HAP-1 (cell line): Measurements from ENCODE around the gene UBE2Q2.
"Not testable (repeated sequence)": the region's sequence is repeated elsewhere in the genome, so short reads cannot be mapped to it uniquely, and the experiment has no call there.

Source experiments
- DNase-seq, 2 experiments: peaks; one replicate each; pipeline ENCODE4 v3.0.0-alpha.2; 2016 to 2020; ENCODE audit warnings: low spot score in 2 of 2
- H3K27me3 ChIP-seq: fragments of 250-450 bp; sonication (Bioruptor Pico); 2 replicates; pipeline ENCODE4 v1.5.1; 2020; ENCODE audit warnings: low read depth, mild to moderate bottlenecking, moderate library complexity
- H3K36me3 ChIP-seq: fragments of 250-450 bp; sonication (Bioruptor Pico); replicated peaks from 2 replicates; pipeline ENCODE4 v1.5.1; 2020; ENCODE audit warnings: mild to moderate bottlenecking
- H3K4me1 ChIP-seq: fragments of 250-450 bp; sonication (Bioruptor Pico); 2 replicates; pipeline ENCODE4 v1.5.1; 2020; ENCODE audit warnings: mild to moderate bottlenecking
- H3K4me3 ChIP-seq: fragments of 250-450 bp; sonication (Bioruptor Pico); 2 replicates; pipeline ENCODE4 v1.5.1; 2020; ENCODE audit warnings: mild to moderate bottlenecking, moderate library complexity
- H3K9me3 ChIP-seq: fragments of 250-450 bp; sonication (Bioruptor Pico); 2 replicates; pipeline ENCODE4 v1.5.1; 2020; ENCODE audit warnings: mild to moderate bottlenecking, moderate library complexity
- in situ Hi-C: fragments of 300-500 bp; cut with MboI; formaldehyde crosslinking; loops from 3 replicates; pipeline ENCODE4 v1.14.3; 2020; ENCODE audit warnings: low sequenced_read_pairs, inconsistent platforms, mixed read lengths

The UBE2Q2 gene

GRCh38 chr15:75842722-75843677 is at the start of gene UBE2Q2:
TSS of gene UBE2Q2 (plus strand) at chr15:75843447. CDS start at chr15:75843667, 220 bp downstream.
- Histone ChIP-seq H3K9me3 (no peaks in the 10 kb centered on the region), H3K4me1 (peaks cover 41% of the 10 kb centered on the region), H3K36me3 (peaks cover 5% of the 10 kb centered on the region; the same call in 1 of the 2 replicates), H3K4me3 (peak within 1 kb of the TSS; percentile 76), H3K27me3 (no peaks in the 10 kb centered on the region)
- DNase-seq: peak; percentile 91 to 97
- in situ Hi-C loops: no loop called here

GRCh38 chr15:75796321-75796720 is 46.9 kb upstream of the UBE2Q2 start:
- peaks cover 11% of the 10 kb centered on the region; the same call in 1 of the 2 replicates for H3K27me3 ChIP-seq
- no peak for DNase-seq
- in situ Hi-C loops: loop anchor here (10.0 kb wide), 1 partner anchor 112 kb away; no protein-coding TSS in a partner anchor
- no peaks in the 10 kb centered on the region for H3K9me3 ChIP-seq
- H3K4me1 ChIP-seq: peaks cover 2% of the 10 kb centered on the region; the same call in 1 of the 2 replicates
- H3K36me3 ChIP-seq: no peaks in the 10 kb centered on the region
- H3K4me3 ChIP-seq: no peak overlapping the region

GRCh38 chr15:75797146-75797545 is 46.1 kb upstream of the UBE2Q2 start:
- not testable (repeated sequence) for DNase-seq, H3K9me3 ChIP-seq, H3K4me3 ChIP-seq, H3K4me1 ChIP-seq, H3K36me3 ChIP-seq
- in situ Hi-C loops: loop anchor here (10.0 kb wide), 1 partner anchor 112 kb away; no protein-coding TSS in a partner anchor
- H3K27me3 ChIP-seq: peaks cover 11% of the 10 kb centered on the region; the same call in 1 of the 2 replicates

- DNase-seq: no peak
- in situ Hi-C loops: loop anchor here (10.0 kb wide), 1 partner anchor 114 kb away; no protein-coding TSS in a partner anchor
- peaks cover 6% of the 10 kb centered on the region for H3K4me1 ChIP-seq
- no peaks in the 10 kb centered on the region for H3K9me3 ChIP-seq
- H3K4me3 ChIP-seq: no peak overlapping the region
- H3K27me3 ChIP-seq: peaks cover 13% of the 10 kb centered on the region; the same call in 1 of the 2 replicates
- H3K36me3 ChIP-seq: no peaks in the 10 kb centered on the region
These were observed 44.1 kb upstream of the UBE2Q2 start for GRCh38 chr15:75799190-75799589.

GRCh38 chr15:75800409-75800808 is 42.8 kb upstream of the UBE2Q2 start:
- H3K27me3 ChIP-seq: peaks cover 13% of the 10 kb centered on the region; the same call in 1 of the 2 replicates
- H3K9me3 ChIP-seq, H3K36me3 ChIP-seq, H3K4me1 ChIP-seq, H3K4me3 ChIP-seq, in situ Hi-C loops, DNase-seq: not testable (repeated sequence)

GRCh38 chr15:75801859-75802593 is 41.2 kb upstream of the UBE2Q2 start:
- in situ Hi-C loops: no loop called here
- Histone ChIP-seq H3K27me3 (peaks cover 13% of the 10 kb centered on the region; the same call in 1 of the 2 replicates), H3K9me3 (no peaks in the 10 kb centered on the region), H3K4me3 (peak overlapping the region; percentile 16), H3K4me1 (peaks cover 6% of the 10 kb centered on the region), H3K36me3 (no peaks in the 10 kb centered on the region)
- DNase-seq: peak; percentile 93 to 98

GRCh38 chr15:75807486-75807885 is 35.8 kb upstream of the UBE2Q2 start:
- H3K9me3 ChIP-seq, H3K4me1 ChIP-seq, in situ Hi-C loops, DNase-seq, H3K27me3 ChIP-seq, H3K36me3 ChIP-seq, H3K4me3 ChIP-seq: not testable (repeated sequence)

GRCh38 chr15:75808009-75808408 is 35.2 kb upstream of the UBE2Q2 start:
- H3K4me3 ChIP-seq, H3K36me3 ChIP-seq, DNase-seq, H3K9me3 ChIP-seq, H3K4me1 ChIP-seq, H3K27me3 ChIP-seq, in situ Hi-C loops: not testable (repeated sequence)

GRCh38 chr15:75808563-75808962 is 34.7 kb upstream of the UBE2Q2 start:
- DNase-seq: no peak
- in situ Hi-C loops: no loop called here
- Histone ChIP-seq H3K4me1 (peaks cover 3% of the 10 kb centered on the region; the same call in 1 of the 2 replicates), H3K9me3 (no peaks in the 10 kb centered on the region), H3K36me3 (no peaks in the 10 kb centered on the region), H3K27me3 (no peaks in the 10 kb centered on the region), H3K4me3 (no peak overlapping the region)

GRCh38 chr15:75809986-75810750 is 33.1 kb upstream of the UBE2Q2 start:
- H3K36me3 ChIP-seq: no peaks in the 10 kb centered on the region
- peak; percentile 73 to 79 for DNase-seq
- in situ Hi-C loops: loop anchor here (10.0 kb wide), 1 partner anchor 335 kb away; no protein-coding TSS in a partner anchor
- H3K4me1 ChIP-seq: peaks cover 3% of the 10 kb centered on the region; the same call in 1 of the 2 replicates
- no peaks in the 10 kb centered on the region for H3K9me3 ChIP-seq
- H3K27me3 ChIP-seq: no peaks in the 10 kb centered on the region
- no peak overlapping the region for H3K4me3 ChIP-seq

GRCh38 chr15:75810874-75811498 is 32.3 kb upstream of the UBE2Q2 start:
- in situ Hi-C loops: loop anchor here (10.0 kb wide), 1 partner anchor 334 kb away; no protein-coding TSS in a partner anchor
- H3K4me3 ChIP-seq: no peak overlapping the region
- H3K36me3 ChIP-seq: no peaks in the 10 kb centered on the region
- no peaks in the 10 kb centered on the region for H3K9me3 ChIP-seq
- no peak for DNase-seq
- H3K4me1 ChIP-seq: peaks cover 3% of the 10 kb centered on the region; the same call in 1 of the 2 replicates
- no peaks in the 10 kb centered on the region for H3K27me3 ChIP-seq

- in situ Hi-C loops: loop anchor here (10.0 kb wide), 1 partner anchor 333 kb away; no protein-coding TSS in a partner anchor
- Histone ChIP-seq H3K9me3 (no peaks in the 10 kb centered on the region), H3K4me1 (peaks cover 3% of the 10 kb centered on the region; the same call in 1 of the 2 replicates), H3K36me3 (no peaks in the 10 kb centered on the region), H3K27me3 (no peaks in the 10 kb centered on the region; the same call in 1 of the 2 replicates), H3K4me3 (no peak overlapping the region)
- no peak for DNase-seq
These were observed 31.6 kb upstream of the UBE2Q2 start for GRCh38 chr15:75811626-75812025.
